ENCODE measurements around the gene TP63.

Gene TP63

DNA sequence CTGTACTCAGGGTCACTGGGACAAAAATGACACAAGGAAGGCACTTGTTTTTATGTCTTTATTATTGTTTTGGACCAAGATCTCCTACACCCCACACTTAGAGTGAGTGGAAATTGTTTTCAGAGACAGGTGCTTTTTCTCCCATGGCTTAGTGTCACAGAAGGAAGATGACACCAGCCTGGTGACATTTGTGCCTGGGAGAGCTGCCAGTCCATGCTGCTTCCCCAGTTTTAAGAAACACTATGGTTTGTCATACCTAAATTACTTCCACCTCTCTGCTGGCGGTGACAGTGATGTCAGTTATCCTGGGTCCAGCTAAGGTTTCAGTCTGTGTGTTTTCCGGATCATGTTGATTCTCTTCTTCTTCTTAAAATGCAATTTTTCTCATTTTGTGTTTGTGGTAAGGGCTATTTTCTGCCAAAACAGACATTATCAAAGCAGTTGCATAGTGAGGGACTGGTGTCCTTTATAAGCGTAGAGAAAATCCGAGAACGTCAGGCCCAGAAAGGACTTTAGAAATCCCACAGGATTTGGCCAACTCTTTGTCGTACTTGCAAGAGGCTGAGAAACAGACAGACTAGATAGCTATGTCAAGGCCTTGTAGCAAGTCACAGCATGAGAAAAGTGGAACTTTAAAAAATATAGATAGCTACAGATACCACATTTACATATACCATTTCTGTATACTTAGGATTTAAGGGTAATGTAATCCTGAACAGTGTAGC lies 149.5 kb downstream of the TP63 start:
- no peak overlapping the region for H3K4me2 ChIP-seq (ENCODE audit: low read length)
- H3K4ac ChIP-seq (ENCODE audit: low read depth, low read length), result no peak overlapping the region
- DNase-seq, result no peak
- H3K27ac ChIP-seq (ENCODE audit: low read depth, low read length), result no peak overlapping the region
- no peak overlapping the region for H3K9ac ChIP-seq (ENCODE audit: low read length)
- H3K4me1 ChIP-seq (ENCODE audit: control insufficient read depth in 1 of 2, insufficient read depth in 2 of 2, low read length in 2 of 2), result peaks cover 2 to 3% of the 10 kb centered on the region in 2 experiments
- no peak overlapping the region for H3K18ac ChIP-seq (ENCODE audit: low read length)
- no peaks in the 10 kb centered on the region for H3K36me3 ChIP-seq (ENCODE audit: control insufficient read depth in 1 of 2, insufficient read depth in 2 of 2, low read length in 2 of 2)
- H3K79me1 ChIP-seq (ENCODE audit: low read length), result no peaks in the 10 kb centered on the region
- no peak overlapping the region for H2BK5ac ChIP-seq (ENCODE audit: low read depth, low read length, poor library complexity)
- H3K23ac ChIP-seq (ENCODE audit: low read length), result no peak overlapping the region
- no peaks in the 10 kb centered on the region for H3K27me3 ChIP-seq (ENCODE audit: insufficient read depth, low read length)
- H2BK12ac ChIP-seq (ENCODE audit: low read length), result no peak overlapping the region
- H3K4me3 ChIP-seq (ENCODE audit: low read depth, low read length), result no peak overlapping the region
- H3K14ac ChIP-seq (ENCODE audit: low read length), result peak overlapping the region; percentile 44
- H2BK120ac ChIP-seq (ENCODE audit: insufficient read depth, low read length, poor library complexity), result no peak overlapping the region
- no peak overlapping the region for H4K12ac ChIP-seq (ENCODE audit: low read depth, low read length)
- H4K91ac ChIP-seq (ENCODE audit: low read depth, low read length), result no peak overlapping the region
- H2AK5ac ChIP-seq (ENCODE audit: low read length), result no peak overlapping the region
- no peaks in the 10 kb centered on the region for H3K79me2 ChIP-seq (ENCODE audit: control insufficient read depth, insufficient read depth, low read length, poor library complexity)
- no peak overlapping the region for H4K8ac ChIP-seq (ENCODE audit: low read depth, low read length)
- no CpG with 5 or more reads among the region's 6 CpGs for WGBS (ENCODE audit: extremely low coverage, insufficient coverage, insufficient read length)
- no peaks in the 10 kb centered on the region for H3K9me3 ChIP-seq (ENCODE audit: insufficient read depth, low read depth, low read length)
- no peak overlapping the region for H2AFZ ChIP-seq (ENCODE audit: insufficient read depth, low read length, poor library complexity)

GRCh38 chr3:189781415-189781814 lies 150.2 kb downstream of the TP63 start:
- Histone ChIP-seq H3K4me1 (ENCODE audit: control insufficient read depth in 1 of 2, insufficient read depth in 2 of 2, low read length in 2 of 2) (peaks cover 2 to 3% of the 10 kb centered on the region in 2 experiments), H3K79me2 (ENCODE audit: control insufficient read depth, insufficient read depth, low read length, poor library complexity) (no peaks in the 10 kb centered on the region), H4K91ac (ENCODE audit: low read depth, low read length) (no peak overlapping the region), H4K12ac (ENCODE audit: low read depth, low read length) (no peak overlapping the region), H3K9me3 (ENCODE audit: insufficient read depth, low read depth, low read length) (no peaks in the 10 kb centered on the region), H3K14ac (ENCODE audit: low read length) (no peak overlapping the region), H3K36me3 (ENCODE audit: control insufficient read depth in 1 of 2, insufficient read depth in 2 of 2, low read length in 2 of 2) (no peaks in the 10 kb centered on the region), H3K27ac (ENCODE audit: low read depth, low read length) (no peak overlapping the region), H3K18ac (ENCODE audit: low read length) (no peak overlapping the region), H4K8ac (ENCODE audit: low read depth, low read length) (no peak overlapping the region), H2BK120ac (ENCODE audit: insufficient read depth, low read length, poor library complexity) (no peak overlapping the region), H3K4me2 (ENCODE audit: low read length) (no peak overlapping the region), H2AFZ (ENCODE audit: insufficient read depth, low read length, poor library complexity) (no peak overlapping the region), H3K23ac (ENCODE audit: low read length) (no peak overlapping the region), H3K27me3 (ENCODE audit: insufficient read depth, low read length) (no peaks in the 10 kb centered on the region), H2BK12ac (ENCODE audit: low read length) (no peak overlapping the region), H3K4me3 (ENCODE audit: low read depth, low read length) (no peak overlapping the region), H3K4ac (ENCODE audit: low read depth, low read length) (no peak overlapping the region), H2AK5ac (ENCODE audit: low read length) (no peak overlapping the region), H3K9ac (ENCODE audit: low read length) (no peak overlapping the region), H3K79me1 (ENCODE audit: low read length) (no peaks in the 10 kb centered on the region), H2BK5ac (ENCODE audit: low read depth, low read length, poor library complexity) (no peak overlapping the region)
- WGBS (ENCODE audit: extremely low coverage, insufficient coverage, insufficient read length), result no CpG with 5 or more reads among the region's 6 CpGs
- DNase-seq, result peak in 1 of 2 donors; percentile 45

GRCh38 chr3:189786479-189787064 lies 155.4 kb downstream of the TP63 start:
- no peak overlapping the region for H2BK12ac ChIP-seq (ENCODE audit: low read length)
- no peak overlapping the region for H3K9ac ChIP-seq (ENCODE audit: low read length)
- no peak overlapping the region for H3K27ac ChIP-seq (ENCODE audit: low read depth, low read length)
- no peak overlapping the region for H3K23ac ChIP-seq (ENCODE audit: low read length)
- H2AK5ac ChIP-seq (ENCODE audit: low read length), result no peak overlapping the region
- no CpG with 5 or more reads among the region's 8 CpGs for WGBS (ENCODE audit: extremely low coverage, insufficient coverage, insufficient read length)
- no peak overlapping the region for H4K91ac ChIP-seq (ENCODE audit: low read depth, low read length)
- peaks cover 3% of the 10 kb centered on the region for H3K79me1 ChIP-seq (ENCODE audit: low read length)
- H3K79me2 ChIP-seq (ENCODE audit: control insufficient read depth, insufficient read depth, low read length, poor library complexity), result no peaks in the 10 kb centered on the region
- no peak overlapping the region for H4K12ac ChIP-seq (ENCODE audit: low read depth, low read length)
- H3K27me3 ChIP-seq (ENCODE audit: insufficient read depth, low read length), result no peaks in the 10 kb centered on the region
- no peaks in the 10 kb centered on the region for H3K9me3 ChIP-seq (ENCODE audit: insufficient read depth, low read depth, low read length)
- H3K36me3 ChIP-seq (ENCODE audit: control insufficient read depth in 1 of 2, insufficient read depth in 2 of 2, low read length in 2 of 2), result no peaks in the 10 kb centered on the region
- no peak overlapping the region for H3K4me3 ChIP-seq (ENCODE audit: low read depth, low read length)
- no peak overlapping the region for H3K14ac ChIP-seq (ENCODE audit: low read length)
- H3K4ac ChIP-seq (ENCODE audit: low read depth, low read length), result no peak overlapping the region
- no peak overlapping the region for H2BK120ac ChIP-seq (ENCODE audit: insufficient read depth, low read length, poor library complexity)
- H3K4me1 ChIP-seq (ENCODE audit: control insufficient read depth in 1 of 2, insufficient read depth in 2 of 2, low read length in 2 of 2), result no peaks in the 10 kb centered on the region
- no peak overlapping the region for H2BK5ac ChIP-seq (ENCODE audit: low read depth, low read length, poor library complexity)
- H4K8ac ChIP-seq (ENCODE audit: low read depth, low read length), result no peak overlapping the region
- no peak overlapping the region for H3K18ac ChIP-seq (ENCODE audit: low read length)
- no peak overlapping the region for H3K4me2 ChIP-seq (ENCODE audit: low read length)
- no peak overlapping the region for H2AFZ ChIP-seq (ENCODE audit: insufficient read depth, low read length, poor library complexity)
- no peak for DNase-seq

- no peak overlapping the region for H3K23ac ChIP-seq (ENCODE audit: low read length)
- no peak overlapping the region for H2BK12ac ChIP-seq (ENCODE audit: low read length)
- no peak overlapping the region for H4K8ac ChIP-seq (ENCODE audit: low read depth, low read length)
- H3K4me2 ChIP-seq (ENCODE audit: low read length), result no peak overlapping the region
- peaks cover 3% of the 10 kb centered on the region for H3K79me1 ChIP-seq (ENCODE audit: low read length)
- peak; percentile 59 to 86 for DNase-seq
- no CpG with 5 or more reads among the region's 3 CpGs for WGBS (ENCODE audit: extremely low coverage, insufficient coverage, insufficient read length)
- H2AK5ac ChIP-seq (ENCODE audit: low read length), result no peak overlapping the region
- H3K4me3 ChIP-seq (ENCODE audit: low read depth, low read length), result no peak overlapping the region
- no peaks in the 10 kb centered on the region for H3K4me1 ChIP-seq (ENCODE audit: control insufficient read depth in 1 of 2, insufficient read depth in 2 of 2, low read length in 2 of 2)
- H4K12ac ChIP-seq (ENCODE audit: low read depth, low read length), result no peak overlapping the region
- H3K9ac ChIP-seq (ENCODE audit: low read length), result no peak overlapping the region
- H3K9me3 ChIP-seq (ENCODE audit: insufficient read depth, low read depth, low read length), result no peaks in the 10 kb centered on the region
- H3K14ac ChIP-seq (ENCODE audit: low read length), result no peak overlapping the region
- H3K27ac ChIP-seq (ENCODE audit: low read depth, low read length), result no peak overlapping the region
- no peaks in the 10 kb centered on the region for H3K79me2 ChIP-seq (ENCODE audit: control insufficient read depth, insufficient read depth, low read length, poor library complexity)
- H2BK5ac ChIP-seq (ENCODE audit: low read depth, low read length, poor library complexity), result no peak overlapping the region
- H4K91ac ChIP-seq (ENCODE audit: low read depth, low read length), result no peak overlapping the region
- no peak overlapping the region for H2BK120ac ChIP-seq (ENCODE audit: insufficient read depth, low read length, poor library complexity)
- no peaks in the 10 kb centered on the region for H3K36me3 ChIP-seq (ENCODE audit: control insufficient read depth in 1 of 2, insufficient read depth in 2 of 2, low read length in 2 of 2)
- H3K18ac ChIP-seq (ENCODE audit: low read length), result no peak overlapping the region
- H2AFZ ChIP-seq (ENCODE audit: insufficient read depth, low read length, poor library complexity), result no peak overlapping the region
- H3K27me3 ChIP-seq (ENCODE audit: insufficient read depth, low read length), result no peaks in the 10 kb centered on the region
- H3K4ac ChIP-seq (ENCODE audit: low read depth, low read length), result no peak overlapping the region
Measured at GRCh38 chr3:189787191-189787590, 156.0 kb downstream of the TP63 start.

Data from trophoblast cell (in vitro differentiated cells and primary cell).